ENCODE data around the gene STARD5. TPM values are rescaled to one million over a fixed set of nuclear protein-coding genes. Genes with fewer than 3 reads are reported as not detected.

The STARD5 gene
- total RNA-seq, 2 experiments from 2014 or later = 6.5 to 20.3 TPM

DNA sequence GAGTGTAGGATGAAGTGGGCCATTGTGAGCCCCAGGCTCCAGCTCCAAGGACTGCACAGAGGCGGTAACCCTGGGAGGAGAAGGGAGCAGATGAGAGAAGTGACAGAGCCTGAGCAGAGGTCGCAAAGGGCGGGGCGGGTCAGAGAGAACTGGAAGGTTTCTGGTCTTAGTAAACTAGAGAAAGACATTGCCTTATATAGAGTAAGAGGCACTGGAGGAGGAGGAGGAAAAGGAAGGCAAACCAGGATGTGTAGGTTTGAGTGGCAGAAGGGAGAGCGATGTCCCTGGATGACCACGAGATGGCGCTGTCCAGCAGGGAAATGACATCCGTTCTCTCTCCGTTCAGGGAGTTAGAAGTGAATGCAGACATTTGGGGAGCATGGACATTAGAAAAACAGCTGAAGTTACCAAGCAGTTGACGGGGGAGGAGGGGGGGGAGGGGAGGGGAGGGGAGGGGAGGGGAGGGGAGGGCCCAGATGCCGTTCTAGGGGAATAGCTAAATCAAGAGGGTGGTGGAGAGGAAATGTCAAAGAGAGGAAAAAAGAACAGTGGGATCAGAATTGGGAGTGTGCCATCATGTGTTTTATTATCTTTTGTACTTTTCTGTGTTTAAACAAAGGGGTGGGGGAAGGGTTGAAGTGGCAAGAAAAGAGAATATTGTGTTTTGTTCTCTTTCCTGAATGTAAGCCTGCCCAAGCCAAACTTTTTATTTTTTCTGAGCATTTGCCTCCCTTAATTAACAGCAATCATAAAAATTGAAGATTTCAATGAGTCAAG lies 48.8 kb downstream of the STARD5 start:
- no peaks in the 10 kb centered on the region for H4K20me1 ChIP-seq (ENCODE audit: insufficient read depth, low read length)
- BruUV-seq (replicated peaks) = no TSS peak
- peaks cover 10% of the 10 kb centered on the region for H3K4me1 ChIP-seq (ENCODE audit: insufficient read depth, low read length, poor library complexity, severe bottlenecking)
- no peaks in the 10 kb centered on the region for H3K79me2 ChIP-seq (ENCODE audit: insufficient read depth, low read depth, low read length)
- no peak overlapping the region for H3K4me3 ChIP-seq (ENCODE audit: low read depth, low read length, poor library complexity, severe bottlenecking)
- no peak overlapping the region for H3K27ac ChIP-seq (ENCODE audit: low read depth, low read length, poor library complexity, severe bottlenecking)
- H2AFZ ChIP-seq (ENCODE audit: low read length) = peak overlapping the region; percentile 63
- ChIA-PET CTCF (ENCODE audit: unreplicated experiment) (interaction anchor here (0.6 to 1.6 kb wide), 7 partner anchors 9 to 63 kb away, joined by 3 to 7 read pairs (median 4); no protein-coding TSS in a partner anchor), POLR2A (interaction anchor here (0.6 to 1.5 kb wide), 6 partner anchors 9 to 993 kb away, joined by 3 to 6 read pairs (median 4); no protein-coding TSS in a partner anchor)
- TF ChIP-seq, protein P1, sequence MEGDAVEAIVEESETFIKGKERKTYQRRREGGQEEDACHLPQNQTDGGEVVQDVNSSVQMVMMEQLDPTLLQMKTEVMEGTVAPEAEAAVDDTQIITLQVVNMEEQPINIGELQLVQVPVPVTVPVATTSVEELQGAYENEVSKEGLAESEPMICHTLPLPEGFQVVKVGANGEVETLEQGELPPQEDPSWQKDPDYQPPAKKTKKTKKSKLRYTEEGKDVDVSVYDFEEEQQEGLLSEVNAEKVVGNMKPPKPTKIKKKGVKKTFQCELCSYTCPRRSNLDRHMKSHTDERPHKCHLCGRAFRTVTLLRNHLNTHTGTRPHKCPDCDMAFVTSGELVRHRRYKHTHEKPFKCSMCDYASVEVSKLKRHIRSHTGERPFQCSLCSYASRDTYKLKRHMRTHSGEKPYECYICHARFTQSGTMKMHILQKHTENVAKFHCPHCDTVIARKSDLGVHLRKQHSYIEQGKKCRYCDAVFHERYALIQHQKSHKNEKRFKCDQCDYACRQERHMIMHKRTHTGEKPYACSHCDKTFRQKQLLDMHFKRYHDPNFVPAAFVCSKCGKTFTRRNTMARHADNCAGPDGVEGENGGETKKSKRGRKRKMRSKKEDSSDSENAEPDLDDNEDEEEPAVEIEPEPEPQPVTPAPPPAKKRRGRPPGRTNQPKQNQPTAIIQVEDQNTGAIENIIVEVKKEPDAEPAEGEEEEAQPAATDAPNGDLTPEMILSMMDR (conservative IDR thresholded peaks at IDR 0.05; ENCODE audit: low read length) = peak; percentile 84
- TF ChIP-seq EZH2phosphoT487 (IDR thresholded peaks at IDR 0.05; ENCODE audit: borderline replicate concordance, low read depth, low read length) = no peak
- no peaks in the 10 kb centered on the region for H3K9me2 ChIP-seq (ENCODE audit: insufficient read depth, low read length)
- peak; percentile 89 for DNase-seq (ENCODE audit: low spot score)
- H3K36me3 ChIP-seq (ENCODE audit: insufficient read depth, low read length) = peaks cover 6% of the 10 kb centered on the region; the same call in 1 of the 2 replicates
- peak overlapping the region; percentile 29; the same call in 1 of the 2 replicates for H3K4me2 ChIP-seq (ENCODE audit: low read length)
- intact Hi-C loops (cut with micrococcal nuclease; ENCODE audit: unreplicated experiment) = loop anchor here (1.0 to 2.0 kb wide), 4 partner anchors 19 to 206 kb away; no protein-coding TSS in a partner anchor
- peaks cover 28% of the 10 kb centered on the region for H3K9me3 ChIP-seq (ENCODE audit: low read length)

DNA sequence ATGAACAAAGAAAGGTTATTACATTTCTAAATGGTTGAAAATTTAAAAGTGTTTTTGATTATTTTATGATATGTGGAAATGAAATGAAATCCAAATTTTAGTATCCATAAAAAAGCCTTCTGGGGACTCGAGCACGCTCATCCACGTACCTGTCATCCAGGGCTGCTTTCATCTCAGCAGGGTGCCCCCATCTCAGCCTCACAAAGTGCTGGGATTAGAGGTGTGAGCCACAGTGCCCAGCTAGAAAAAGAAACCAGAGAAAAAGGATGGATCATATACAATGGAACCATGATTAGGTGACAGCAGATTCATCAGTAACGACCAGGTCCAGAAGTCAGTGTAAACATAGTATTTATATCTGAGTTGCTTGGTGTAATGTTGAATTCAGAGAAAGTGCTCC lies 49.7 kb downstream of the STARD5 start:
- TF ChIP-seq, protein P1 (conservative IDR thresholded peaks at IDR 0.05; ENCODE audit: low read length) = no peak
- TF ChIP-seq EZH2phosphoT487 (IDR thresholded peaks at IDR 0.05; ENCODE audit: borderline replicate concordance, low read depth, low read length) = no peak
- H4K20me1 ChIP-seq (ENCODE audit: insufficient read depth, low read length) = no peaks in the 10 kb centered on the region
- H3K79me2 ChIP-seq (ENCODE audit: insufficient read depth, low read depth, low read length) = no peaks in the 10 kb centered on the region
- DNase-seq (ENCODE audit: low spot score) = no peak
- H2AFZ ChIP-seq (ENCODE audit: low read length) = no peak overlapping the region
- no peak overlapping the region for H3K27ac ChIP-seq (ENCODE audit: low read depth, low read length, poor library complexity, severe bottlenecking)
- peaks cover 6% of the 10 kb centered on the region; the same call in 1 of the 2 replicates for H3K36me3 ChIP-seq (ENCODE audit: insufficient read depth, low read length)
- intact Hi-C loops (cut with micrococcal nuclease; ENCODE audit: unreplicated experiment) = loop anchor here (2.0 kb wide), 1 partner anchor 207 kb away; no protein-coding TSS in a partner anchor
- CTCF ChIA-PET (ENCODE audit: unreplicated experiment) = interaction anchor here (0.6 to 1.6 kb wide), 3 partner anchors 9 to 50 kb away, joined by 3 to 6 read pairs (median 3); no protein-coding TSS in a partner anchor
- H3K4me1 ChIP-seq (ENCODE audit: insufficient read depth, low read length, poor library complexity, severe bottlenecking) = peaks cover 10% of the 10 kb centered on the region
- no TSS peak for BruUV-seq (replicated peaks)
- H3K9me3 ChIP-seq (ENCODE audit: low read length) = peaks cover 28% of the 10 kb centered on the region
- no peak overlapping the region for H3K4me3 ChIP-seq (ENCODE audit: low read depth, low read length, poor library complexity, severe bottlenecking)
- no peak overlapping the region for H3K4me2 ChIP-seq (ENCODE audit: low read length)
- POLR2A ChIA-PET = interaction anchor here (1.0 to 1.5 kb wide), 3 partner anchors 8 to 129 kb away, joined by 4 to 6 read pairs (median 5); no protein-coding TSS in a partner anchor
- H3K9me2 ChIP-seq (ENCODE audit: insufficient read depth, low read length) = no peaks in the 10 kb centered on the region
